ENCODE results near the gene SMPD2.
A peak's percentile ranks its signal among the peaks of the same experiment; 100 is the strongest.

The SMPD2 gene, protein sequence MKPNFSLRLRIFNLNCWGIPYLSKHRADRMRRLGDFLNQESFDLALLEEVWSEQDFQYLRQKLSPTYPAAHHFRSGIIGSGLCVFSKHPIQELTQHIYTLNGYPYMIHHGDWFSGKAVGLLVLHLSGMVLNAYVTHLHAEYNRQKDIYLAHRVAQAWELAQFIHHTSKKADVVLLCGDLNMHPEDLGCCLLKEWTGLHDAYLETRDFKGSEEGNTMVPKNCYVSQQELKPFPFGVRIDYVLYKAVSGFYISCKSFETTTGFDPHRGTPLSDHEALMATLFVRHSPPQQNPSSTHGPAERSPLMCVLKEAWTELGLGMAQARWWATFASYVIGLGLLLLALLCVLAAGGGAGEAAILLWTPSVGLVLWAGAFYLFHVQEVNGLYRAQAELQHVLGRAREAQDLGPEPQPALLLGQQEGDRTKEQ

GRCh38 chr6:109440331-109441068, at the start of gene SMPD2, which contains the start of gene PPIL6:
Gene SMPD2 (plus strand): TSS chr6:109440724. CDS start chr6:109441122, 398 bp downstream.
Gene PPIL6 (minus strand): TSS chr6:109440628. CDS start chr6:109440590, 38 bp downstream.
- Histone ChIP-seq H3K27ac (peak within 1 kb of the TSS; percentile 59), H4K20me1 (ENCODE audit: insufficient read depth) (no peaks in the 10 kb centered on the region), H3K9ac (peak within 1 kb of the TSS; percentile 83), H3K36me3 (ENCODE audit: insufficient read depth) (no peaks in the 10 kb centered on the region), H2AFZ (ENCODE audit: low read depth) (peak within 1 kb of the TSS; percentile 49; the same call in 1 of the 2 replicates), H3K27me3 (ENCODE audit: insufficient read depth, low read depth) (no peaks in the 10 kb centered on the region), H3K4me3 (IDR thresholded peaks at IDR 0.05; ENCODE audit: insufficient read depth, low read depth, low read length) (no peak within 1 kb of the TSS), H3K4me2 (peak within 1 kb of the TSS; percentile 63), H3K79me2 (ENCODE audit: insufficient read depth, low read depth) (no peaks in the 10 kb centered on the region), H3K4me1 (ENCODE audit: low read depth, poor library complexity, severe bottlenecking) (no peaks in the 10 kb centered on the region)
- TF ChIP-seq, protein P1, sequence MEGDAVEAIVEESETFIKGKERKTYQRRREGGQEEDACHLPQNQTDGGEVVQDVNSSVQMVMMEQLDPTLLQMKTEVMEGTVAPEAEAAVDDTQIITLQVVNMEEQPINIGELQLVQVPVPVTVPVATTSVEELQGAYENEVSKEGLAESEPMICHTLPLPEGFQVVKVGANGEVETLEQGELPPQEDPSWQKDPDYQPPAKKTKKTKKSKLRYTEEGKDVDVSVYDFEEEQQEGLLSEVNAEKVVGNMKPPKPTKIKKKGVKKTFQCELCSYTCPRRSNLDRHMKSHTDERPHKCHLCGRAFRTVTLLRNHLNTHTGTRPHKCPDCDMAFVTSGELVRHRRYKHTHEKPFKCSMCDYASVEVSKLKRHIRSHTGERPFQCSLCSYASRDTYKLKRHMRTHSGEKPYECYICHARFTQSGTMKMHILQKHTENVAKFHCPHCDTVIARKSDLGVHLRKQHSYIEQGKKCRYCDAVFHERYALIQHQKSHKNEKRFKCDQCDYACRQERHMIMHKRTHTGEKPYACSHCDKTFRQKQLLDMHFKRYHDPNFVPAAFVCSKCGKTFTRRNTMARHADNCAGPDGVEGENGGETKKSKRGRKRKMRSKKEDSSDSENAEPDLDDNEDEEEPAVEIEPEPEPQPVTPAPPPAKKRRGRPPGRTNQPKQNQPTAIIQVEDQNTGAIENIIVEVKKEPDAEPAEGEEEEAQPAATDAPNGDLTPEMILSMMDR (conservative IDR thresholded peaks at IDR 0.05; ENCODE audit: low read depth, low read length), result no peak

DNA sequence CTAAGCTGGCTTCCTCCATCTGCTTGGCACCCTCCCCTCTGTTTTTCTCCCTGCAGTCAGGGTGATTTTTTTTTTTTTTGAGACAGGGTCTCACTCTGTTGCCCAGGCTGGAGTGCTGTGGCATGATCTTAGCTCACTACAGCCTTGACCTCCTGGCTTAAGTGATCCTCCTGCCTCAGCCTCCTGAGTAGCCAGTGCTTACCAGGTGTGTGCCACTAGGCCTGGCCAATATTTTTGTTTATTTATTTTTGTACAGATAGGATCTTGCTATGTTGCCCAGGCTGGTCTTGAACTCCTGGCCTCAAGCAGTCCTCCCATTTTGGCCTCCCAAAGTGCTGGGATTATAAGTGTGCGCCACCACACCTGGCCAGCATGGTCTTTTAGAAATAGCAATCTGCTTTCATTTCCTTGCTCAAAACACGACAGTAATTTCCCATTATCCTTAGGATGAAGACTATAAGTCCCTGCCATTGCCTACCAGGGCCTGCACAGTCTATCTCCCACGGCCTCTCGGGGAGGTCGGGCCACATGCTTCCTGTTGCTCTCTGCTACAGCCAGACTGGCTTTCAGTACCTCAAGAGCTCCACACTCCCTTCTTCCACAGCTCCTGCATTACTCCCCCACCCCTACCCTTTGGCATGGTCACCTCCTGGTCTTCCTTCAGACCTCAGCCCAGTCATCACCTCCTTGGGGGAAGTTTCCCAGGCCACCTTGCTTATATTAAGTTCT, 47.2 kb upstream of the SMPD2 start:
- TF ChIP-seq, protein P1 (conservative IDR thresholded peaks at IDR 0.05; ENCODE audit: low read depth, low read length), result no peak
- no peak overlapping the region for H2AFZ ChIP-seq (ENCODE audit: low read depth)
- H3K4me3 ChIP-seq (IDR thresholded peaks at IDR 0.05; ENCODE audit: insufficient read depth, low read depth, low read length), result no peak overlapping the region
- no peak overlapping the region for H3K4me2 ChIP-seq
- H3K9ac ChIP-seq, result no peak overlapping the region
- no peaks in the 10 kb centered on the region for H3K79me2 ChIP-seq (ENCODE audit: insufficient read depth, low read depth)
- no peaks in the 10 kb centered on the region for H3K4me1 ChIP-seq (ENCODE audit: low read depth, poor library complexity, severe bottlenecking)
- H3K27ac ChIP-seq, result no peak overlapping the region
- H4K20me1 ChIP-seq (ENCODE audit: insufficient read depth), result no peaks in the 10 kb centered on the region
- no peaks in the 10 kb centered on the region for H3K27me3 ChIP-seq (ENCODE audit: insufficient read depth, low read depth)
- no peaks in the 10 kb centered on the region for H3K36me3 ChIP-seq (ENCODE audit: insufficient read depth)

- no peak overlapping the region for H3K4me2 ChIP-seq
- no peaks in the 10 kb centered on the region for H3K27me3 ChIP-seq (ENCODE audit: insufficient read depth, low read depth)
- H3K27ac ChIP-seq, result no peak overlapping the region
- H3K4me1 ChIP-seq (ENCODE audit: low read depth, poor library complexity, severe bottlenecking), result no peaks in the 10 kb centered on the region
- H3K36me3 ChIP-seq (ENCODE audit: insufficient read depth), result no peaks in the 10 kb centered on the region
- H3K4me3 ChIP-seq (IDR thresholded peaks at IDR 0.05; ENCODE audit: insufficient read depth, low read depth, low read length), result no peak overlapping the region
- no peak overlapping the region for H2AFZ ChIP-seq (ENCODE audit: low read depth)
- H3K79me2 ChIP-seq (ENCODE audit: insufficient read depth, low read depth), result no peaks in the 10 kb centered on the region
- no peaks in the 10 kb centered on the region for H4K20me1 ChIP-seq (ENCODE audit: insufficient read depth)
- TF ChIP-seq, protein P1 (conservative IDR thresholded peaks at IDR 0.05; ENCODE audit: low read depth, low read length), result no peak
- no peak overlapping the region for H3K9ac ChIP-seq
Measured at GRCh38 chr6:109393886-109394281, 46.6 kb upstream of the SMPD2 start.

GRCh38 chr6:109396046-109396718, 44.3 kb upstream of the SMPD2 start:
- no peaks in the 10 kb centered on the region for H3K36me3 ChIP-seq (ENCODE audit: insufficient read depth)
- H3K9ac ChIP-seq, result no peak overlapping the region
- no peak overlapping the region for H3K4me3 ChIP-seq (IDR thresholded peaks at IDR 0.05; ENCODE audit: insufficient read depth, low read depth, low read length)
- H3K79me2 ChIP-seq (ENCODE audit: insufficient read depth, low read depth), result no peaks in the 10 kb centered on the region
- TF ChIP-seq, protein P1 (conservative IDR thresholded peaks at IDR 0.05; ENCODE audit: low read depth, low read length), result no peak
- H3K27ac ChIP-seq, result no peak overlapping the region
- H2AFZ ChIP-seq (ENCODE audit: low read depth), result no peak overlapping the region
- H4K20me1 ChIP-seq (ENCODE audit: insufficient read depth), result no peaks in the 10 kb centered on the region
- no peaks in the 10 kb centered on the region for H3K4me1 ChIP-seq (ENCODE audit: low read depth, poor library complexity, severe bottlenecking)
- no peaks in the 10 kb centered on the region for H3K27me3 ChIP-seq (ENCODE audit: insufficient read depth, low read depth)
- H3K4me2 ChIP-seq, result no peak overlapping the region

Measured in KMS-11 (cell line).